BLaER1 treated with 17β-estradiol and CSF1 and Interleukin-3, amounts not matched to agents 10 nM and 100 nM (cell line): ENCODE measurements around the gene C17orf58.
A peak's percentile ranks its signal among the peaks of the same experiment; 100 is the strongest.
"Not testable (repeated sequence)": the region's sequence is repeated elsewhere in the genome, so short reads cannot be mapped to it uniquely, and the experiment has no call there.

Experiments used
- H3K27ac ChIP-seq, 11 experiments: shearing (Covaris generic); formaldehyde crosslinking; 2 replicates each; pipeline ENCODE4 v1.8.1; 2022
- H3K27me3 ChIP-seq, 11 experiments: shearing (Covaris generic); formaldehyde crosslinking; 2 replicates each; pipeline ENCODE4 v1.8.1; 2022
- H3K36me3 ChIP-seq, 11 experiments: shearing (Covaris generic); formaldehyde crosslinking; 2 replicates each; pipeline ENCODE4 v1.8.1; 2022
- H3K4me1 ChIP-seq, 10 experiments: shearing (Covaris generic); formaldehyde crosslinking; 2 replicates each; pipeline ENCODE4 v1.8.1; 2022
- H3K4me2 ChIP-seq, 11 experiments: shearing (Covaris generic); formaldehyde crosslinking; 2 replicates each; pipeline ENCODE4 v1.8.1; 2022
- H3K4me3 ChIP-seq, 10 experiments: shearing (Covaris generic); formaldehyde crosslinking; 2 replicates each; pipeline ENCODE4 v1.8.1; 2022
- H3K9ac ChIP-seq, 11 experiments: shearing (Covaris generic); formaldehyde crosslinking; 2 replicates each; pipeline ENCODE4 v1.8.1; 2022
- H3K9me3 ChIP-seq, 11 experiments: shearing (Covaris generic); formaldehyde crosslinking; replicated peaks in 1 of 11; 2 replicates each; pipeline ENCODE4 v1.8.1; 2022
- H4K20me1 ChIP-seq, 11 experiments: shearing (Covaris generic); formaldehyde crosslinking; 2 replicates each; pipeline ENCODE4 v1.8.1; 2022
- Cebpa-rat ChIP-seq, 11 experiments: shearing (Covaris generic); IDR thresholded peaks; 2 replicates each; pipeline ENCODE4 v1.8.1; 2022

The C17orf58 gene

DNA sequence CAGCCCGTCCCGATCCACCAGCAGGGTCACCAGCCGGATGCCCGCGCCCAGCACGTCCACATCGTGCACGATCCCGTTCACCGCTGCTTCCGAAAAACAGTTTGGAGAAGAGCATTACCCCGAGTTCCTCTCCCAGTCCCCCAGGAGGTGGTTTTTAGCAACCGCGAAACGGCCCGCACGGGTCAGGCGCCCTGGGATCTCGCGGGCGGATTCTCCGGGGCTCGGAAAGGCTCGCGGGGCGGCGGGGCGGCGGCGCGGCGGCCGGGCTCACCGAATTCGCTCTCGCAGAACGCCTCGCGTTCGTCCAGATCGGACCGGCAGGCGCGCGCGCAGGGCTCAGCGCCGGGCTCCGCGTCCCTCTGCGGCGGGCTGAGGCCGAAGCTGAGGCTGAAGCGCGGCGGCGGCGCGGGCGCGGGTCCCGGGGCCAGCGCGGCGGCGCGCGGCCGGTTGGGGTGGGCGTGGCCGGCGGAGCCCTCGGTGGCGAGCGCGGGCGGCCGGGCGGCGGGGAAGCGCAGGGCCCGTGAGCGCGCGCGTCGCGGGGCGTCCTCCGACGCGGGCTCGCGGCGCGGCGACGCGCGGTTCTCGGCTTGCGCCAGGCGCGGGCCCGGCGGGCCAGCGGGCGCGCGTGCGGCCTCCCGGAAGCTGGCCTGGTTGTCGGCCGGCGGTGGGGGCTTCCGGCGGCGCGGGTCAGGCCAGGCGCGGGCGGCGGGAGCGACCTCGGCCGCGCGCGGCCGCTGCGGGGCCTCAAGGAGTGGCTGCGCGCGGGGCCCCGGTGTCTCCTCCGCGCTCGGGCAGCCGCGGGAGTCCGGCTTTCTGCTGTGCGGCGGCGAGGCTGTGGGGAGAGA lies 2.9 kb downstream of the C17orf58 start:
- no peak for TF ChIP-seq Cebpa-rat (IDR thresholded peaks at IDR 0.05)
- peak overlapping the region; percentile 66 to 94 (median 84) for H3K4me2 ChIP-seq
- peak overlapping the region; percentile 66 to 85 (median 79) for H3K4me3 ChIP-seq
- H3K9ac ChIP-seq = peak overlapping the region; percentile 77 to 94 (median 87)
- peaks cover 41 to 67% (median 61%) of the 10 kb centered on the region in 11 experiments for H3K27me3 ChIP-seq
- no peaks in the 10 kb centered on the region for H3K36me3 ChIP-seq
- H3K4me1 ChIP-seq = peaks cover 19 to 30% (median 26%) of the 10 kb centered on the region in 10 experiments
- H3K9me3 ChIP-seq = no peaks in the 10 kb centered on the region
- peak overlapping the region; percentile 72 to 93 (median 81) for H3K27ac ChIP-seq
- H4K20me1 ChIP-seq = peaks cover 0 to 19% (median 0%) of the 10 kb centered on the region in 11 experiments; a peak in 7 of 22 replicates

DNA sequence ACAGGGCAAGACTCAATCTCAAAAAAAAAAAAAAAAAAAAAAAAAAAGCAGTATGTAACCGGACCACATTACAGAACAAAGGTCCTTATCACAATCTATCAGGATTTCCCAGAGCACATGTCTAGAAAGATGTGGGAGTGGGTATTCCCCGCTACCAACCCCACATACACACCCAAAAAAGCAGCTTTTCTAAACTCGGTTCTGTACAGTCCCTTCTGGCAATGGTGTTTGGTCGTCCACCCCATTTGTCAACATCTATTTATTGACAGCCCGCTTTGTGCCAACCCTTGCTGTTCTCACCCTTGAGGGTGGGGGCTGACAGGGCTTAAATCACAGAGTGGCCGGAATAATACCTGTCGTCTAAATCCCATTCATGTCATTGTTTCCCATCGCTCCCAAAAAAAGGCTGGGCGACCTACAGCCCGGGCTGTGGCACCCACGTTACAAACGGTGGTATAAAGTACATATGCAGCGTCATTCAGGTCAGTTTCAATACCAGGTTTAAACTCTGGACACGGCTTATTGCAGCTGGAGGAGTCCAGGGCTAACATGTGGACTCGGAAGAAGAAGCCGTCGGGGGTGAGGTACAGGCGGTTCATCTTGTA lies 3.6 kb downstream of the C17orf58 start:
- peak overlapping the region; percentile 77 to 94 (median 87) for H3K9ac ChIP-seq
- no peak for TF ChIP-seq Cebpa-rat (IDR thresholded peaks at IDR 0.05)
- no peaks in the 10 kb centered on the region for H3K9me3 ChIP-seq
- H3K27me3 ChIP-seq = peaks cover 34 to 60% (median 54%) of the 10 kb centered on the region in 11 experiments
- H3K4me1 ChIP-seq = peaks cover 19 to 30% (median 26%) of the 10 kb centered on the region in 10 experiments
- H4K20me1 ChIP-seq = peaks cover 0 to 19% (median 0%) of the 10 kb centered on the region in 11 experiments; a peak in 7 of 22 replicates
- H3K4me3 ChIP-seq = peak overlapping the region; percentile 66 to 85 (median 79)
- H3K36me3 ChIP-seq = no peaks in the 10 kb centered on the region
- H3K27ac ChIP-seq = peak overlapping the region; percentile 72 to 93 (median 81); a peak in 19 of 22 replicates
- H3K4me2 ChIP-seq = peak overlapping the region; percentile 66 to 88 (median 84)

DNA sequence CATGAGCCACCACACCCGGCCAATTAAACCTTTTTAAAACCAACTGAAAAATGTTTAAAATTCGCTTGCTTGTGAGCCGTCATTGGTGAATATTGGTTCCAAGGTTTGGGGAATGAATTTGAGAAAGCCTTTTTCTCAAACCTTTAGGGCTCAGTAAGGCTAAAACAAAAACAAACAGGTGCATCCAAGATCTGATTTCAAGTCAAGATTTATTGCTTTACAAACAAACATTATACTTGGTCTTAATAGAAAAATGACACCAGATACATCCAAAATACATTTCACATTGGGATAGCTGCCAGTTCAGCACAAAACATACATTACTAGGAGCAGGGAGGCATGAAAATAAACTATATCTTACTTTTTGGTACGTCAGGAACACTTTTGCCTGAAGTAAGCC lies 5.4 kb downstream of the C17orf58 start:
- Histone ChIP-seq H3K9me3 (no peaks in the 10 kb centered on the region), H3K27ac (no peak overlapping the region), H4K20me1 (peaks cover 0 to 19% (median 0%) of the 10 kb centered on the region in 11 experiments; a peak in 7 of 22 replicates), H3K4me3 (no peak overlapping the region), H3K36me3 (no peaks in the 10 kb centered on the region), H3K4me1 (peaks cover 18 to 30% (median 25%) of the 10 kb centered on the region in 10 experiments), H3K4me2 (no peak overlapping the region), H3K27me3 (peaks cover 16 to 43% (median 36%) of the 10 kb centered on the region in 11 experiments), H3K9ac (no peak overlapping the region)
- TF ChIP-seq Cebpa-rat (IDR thresholded peaks at IDR 0.05) = no peak

DNA sequence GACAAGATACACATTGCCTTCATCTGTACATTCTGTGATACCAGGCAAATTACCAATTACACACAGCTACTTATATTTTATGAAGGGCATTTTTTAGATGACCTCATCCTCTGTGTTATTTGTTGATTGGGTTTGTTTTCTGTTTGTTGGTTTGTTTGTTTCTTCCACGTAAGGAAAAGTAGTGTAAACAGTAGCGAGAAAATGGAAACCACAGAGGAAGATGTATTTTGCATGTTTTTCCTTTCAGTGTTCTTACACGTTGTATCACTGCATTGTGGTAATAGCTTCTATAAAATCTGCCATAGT lies 12.9 kb downstream of the C17orf58 start:
- H3K4me2 ChIP-seq = no peak overlapping the region
- no peaks in the 10 kb centered on the region for H3K27me3 ChIP-seq
- H3K27ac ChIP-seq = no peak overlapping the region
- H3K36me3 ChIP-seq = peaks cover 34 to 47% (median 42%) of the 10 kb centered on the region in 11 experiments
- no peak overlapping the region for H3K9ac ChIP-seq
- no peak overlapping the region for H3K4me3 ChIP-seq
- H3K9me3 ChIP-seq = no peaks in the 10 kb centered on the region
- TF ChIP-seq Cebpa-rat (IDR thresholded peaks at IDR 0.05) = no peak
- H4K20me1 ChIP-seq = 0 out of 22 replicates have a peak, but pooled peaks cover 0 to 4% (median 0%) of the 10 kb centered on the region in 11 experiments
- H3K4me1 ChIP-seq = peaks cover 0 to 4% (median 0%) of the 10 kb centered on the region in 10 experiments; a peak in 1 of 20 replicates

DNA sequence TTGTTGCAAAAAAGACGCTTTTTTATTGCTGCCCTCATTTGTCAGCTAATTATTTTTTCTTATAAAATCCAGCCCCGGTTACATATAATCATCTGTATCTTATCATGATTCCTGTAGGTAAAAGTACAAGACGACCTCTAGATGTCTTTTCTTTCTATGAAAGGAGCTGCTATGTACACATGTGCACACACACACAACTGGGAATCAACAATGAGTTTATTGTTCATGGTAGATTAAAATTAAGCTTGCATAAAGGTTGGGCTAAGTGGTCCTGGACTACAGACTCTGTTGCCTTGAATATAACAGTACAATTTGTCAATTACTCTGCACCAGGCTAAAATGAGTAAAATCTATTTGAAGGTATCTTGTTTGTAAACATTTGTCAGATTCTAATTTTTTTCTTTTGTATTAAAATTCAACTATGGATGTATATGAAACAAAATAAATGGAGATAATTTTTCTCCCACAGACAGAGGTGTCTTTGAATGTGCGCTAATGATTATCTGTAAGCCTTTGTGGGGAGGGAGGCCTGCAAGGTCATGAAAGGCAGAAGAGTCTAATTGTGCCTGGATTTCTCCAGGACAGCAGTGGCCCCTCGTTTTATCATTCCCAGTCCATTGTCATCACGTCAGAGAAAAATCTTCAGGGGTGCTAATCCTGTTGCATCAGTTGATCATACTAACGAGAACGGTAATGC lies 13.4 kb downstream of the C17orf58 start:
- Histone ChIP-seq H3K4me2 (no peak overlapping the region), H3K9me3 (no peaks in the 10 kb centered on the region), H3K27me3 (no peaks in the 10 kb centered on the region), H3K4me3 (no peak overlapping the region), H3K9ac (no peak overlapping the region), H3K36me3 (peaks cover 37 to 52% (median 46%) of the 10 kb centered on the region in 11 experiments), H3K4me1 (peaks cover 0 to 4% (median 0%) of the 10 kb centered on the region in 10 experiments; a peak in 1 of 20 replicates), H4K20me1 (0 out of 22 replicates have a peak, but pooled peaks cover 0 to 4% (median 0%) of the 10 kb centered on the region in 11 experiments), H3K27ac (no peak overlapping the region)
- TF ChIP-seq Cebpa-rat (IDR thresholded peaks at IDR 0.05) = no peak

DNA sequence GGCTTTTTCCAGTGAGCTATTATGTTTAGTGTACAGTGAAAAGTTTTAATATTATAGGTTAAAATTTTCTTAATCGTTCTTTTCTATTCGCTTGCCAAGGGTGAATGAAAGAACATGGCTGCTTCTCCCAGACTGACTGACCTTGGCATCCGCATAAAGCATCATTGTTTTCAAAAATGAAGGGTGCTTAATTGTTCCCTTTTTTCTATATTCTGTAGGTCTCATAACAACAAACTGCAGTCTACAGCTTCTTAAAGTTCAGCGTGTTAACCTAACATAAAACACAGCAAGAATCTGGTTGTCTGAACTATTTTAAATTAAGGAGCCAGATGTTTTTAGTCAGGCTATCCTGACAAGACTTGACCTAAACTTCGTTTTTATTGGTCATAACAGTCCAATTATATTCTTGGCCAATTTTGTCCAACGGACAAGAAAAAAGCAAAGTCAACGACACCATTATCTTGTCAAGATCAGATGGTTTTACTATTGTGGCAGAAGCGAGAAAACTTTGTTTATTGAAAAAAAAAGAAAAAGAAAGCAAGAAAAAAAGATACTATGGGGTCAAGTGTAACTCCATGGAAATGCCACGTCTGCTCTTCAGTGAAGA lies 14.1 kb downstream of the C17orf58 start:
- Histone ChIP-seq H3K27me3 (no peaks in the 10 kb centered on the region), H3K4me1 (peaks cover 0 to 4% (median 0%) of the 10 kb centered on the region in 10 experiments; a peak in 1 of 20 replicates), H3K4me3 (no peak overlapping the region), H3K4me2 (no peak overlapping the region), H3K36me3 (peaks cover 40 to 59% (median 51%) of the 10 kb centered on the region in 11 experiments), H4K20me1 (0 out of 22 replicates have a peak, but pooled peaks cover 0 to 4% (median 0%) of the 10 kb centered on the region in 11 experiments), H3K27ac (no peak overlapping the region), H3K9ac (no peak overlapping the region), H3K9me3 (no peaks in the 10 kb centered on the region)
- no peak for TF ChIP-seq Cebpa-rat (IDR thresholded peaks at IDR 0.05)

DNA sequence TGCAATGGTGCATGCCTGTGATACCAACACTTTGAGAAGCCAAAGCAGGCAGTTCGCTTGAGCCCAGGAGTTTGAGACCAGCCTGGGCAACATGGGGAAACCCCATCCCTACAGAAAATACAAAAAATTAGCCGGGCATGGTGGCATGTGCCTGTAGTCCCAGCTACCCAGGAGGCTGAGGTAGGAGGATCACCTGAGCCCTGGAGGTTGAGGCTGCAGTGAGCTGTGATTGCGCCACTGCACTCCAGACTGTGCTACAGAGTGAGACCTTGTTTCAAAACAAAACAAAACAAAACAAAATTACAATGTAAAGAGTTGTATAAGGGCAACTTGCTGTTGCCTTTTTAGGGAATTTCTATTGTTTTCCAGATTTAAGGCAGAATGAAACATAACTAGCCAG lies 15.4 kb downstream of the C17orf58 start:
- not testable (repeated sequence) for H3K4me3 ChIP-seq, H3K27me3 ChIP-seq, H3K27ac ChIP-seq, H3K4me1 ChIP-seq, H3K4me2 ChIP-seq, H3K9me3 ChIP-seq, H3K9ac ChIP-seq, H4K20me1 ChIP-seq
- peaks cover 52 to 72% (median 63%) of the 10 kb centered on the region in 11 experiments for H3K36me3 ChIP-seq

DNA sequence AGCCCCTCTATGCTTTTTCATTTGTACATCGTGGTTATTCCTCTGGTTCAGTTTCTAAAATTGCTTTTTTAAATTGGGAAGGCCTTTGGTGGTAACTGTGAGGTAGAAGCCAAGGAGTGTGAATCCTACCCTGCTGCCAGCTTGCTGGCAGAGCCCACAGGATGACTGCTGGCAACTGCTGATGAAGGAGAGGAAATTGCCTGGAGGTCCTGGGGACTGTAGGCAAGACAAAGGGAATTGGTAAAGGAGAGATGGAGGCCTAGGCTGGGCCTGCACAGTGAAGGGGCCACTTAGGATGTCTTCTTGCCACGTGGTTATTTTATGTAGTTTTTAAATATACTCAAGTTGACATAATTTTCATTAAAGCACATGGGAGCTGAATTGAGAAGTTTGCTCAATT lies 15.8 kb downstream of the C17orf58 start:
- no peaks in the 10 kb centered on the region for H3K27me3 ChIP-seq
- H3K9ac ChIP-seq = no peak overlapping the region
- no peak overlapping the region for H3K4me2 ChIP-seq
- H3K9me3 ChIP-seq = no peaks in the 10 kb centered on the region
- H3K27ac ChIP-seq = 0 out of 22 replicates have a peak overlapping the region, but pooled peaks of 1 of the 11 experiments have one; percentile 8
- 0 out of 22 replicates have a peak, but pooled peaks cover 0 to 4% (median 0%) of the 10 kb centered on the region in 11 experiments for H4K20me1 ChIP-seq
- H3K4me3 ChIP-seq = no peak overlapping the region
- no peak for TF ChIP-seq Cebpa-rat (IDR thresholded peaks at IDR 0.05)
- H3K36me3 ChIP-seq = peaks cover 57 to 76% (median 67%) of the 10 kb centered on the region in 11 experiments
- H3K4me1 ChIP-seq = peaks cover 0 to 4% (median 0%) of the 10 kb centered on the region in 10 experiments; a peak in 1 of 20 replicates

DNA sequence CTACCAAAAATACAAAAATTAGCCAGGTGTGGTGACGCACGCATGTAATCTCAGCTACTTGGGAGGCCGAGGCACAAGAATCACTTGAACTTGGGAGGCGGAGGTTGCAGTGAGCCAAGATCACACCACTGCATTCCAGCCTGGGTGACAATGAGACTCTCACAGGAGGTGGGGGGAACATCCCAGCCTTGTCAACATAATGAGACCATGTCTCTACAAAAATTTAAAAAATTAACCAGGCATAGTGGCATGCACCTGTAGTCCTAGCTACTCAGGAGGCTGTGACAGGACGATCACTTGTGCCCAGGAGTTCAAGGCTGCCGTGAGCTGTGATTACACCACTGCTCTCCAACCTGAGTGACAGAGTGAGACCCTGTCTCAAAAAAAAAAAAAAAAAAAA lies 20.0 kb downstream of the C17orf58 start:
- not testable (repeated sequence) for H3K27ac ChIP-seq, H3K4me1 ChIP-seq, H3K9ac ChIP-seq, H3K4me3 ChIP-seq, H3K27me3 ChIP-seq, H3K9me3 ChIP-seq, H3K4me2 ChIP-seq, H4K20me1 ChIP-seq
- H3K36me3 ChIP-seq = peaks cover 71 to 98% (median 91%) of the 10 kb centered on the region in 11 experiments
